Stimulated activated CD8-positive, alpha-beta memory T cell treated with anti-CD3 and anti-CD28 coated beads, Interleukin-2, amount 100 ng/mL, for 1 hour (primary cell): ENCODE results near the gene TAS2R20.

Experiments
- DNase-seq, 2 donors: peaks; one replicate each; pipeline ENCODE4 v3.0.0-alpha.2; 2020; ENCODE audit warnings: low read depth in 2 of 2

TAS2R20 gene

GRCh38 chr12:10959804-10960203, 38.3 kb downstream of the TAS2R20 start:
- no peak for DNase-seq

- DNase-seq = no peak
These were observed 40.4 kb downstream of the TAS2R20 start for GRCh38 chr12:10957741-10958140.

DNA sequence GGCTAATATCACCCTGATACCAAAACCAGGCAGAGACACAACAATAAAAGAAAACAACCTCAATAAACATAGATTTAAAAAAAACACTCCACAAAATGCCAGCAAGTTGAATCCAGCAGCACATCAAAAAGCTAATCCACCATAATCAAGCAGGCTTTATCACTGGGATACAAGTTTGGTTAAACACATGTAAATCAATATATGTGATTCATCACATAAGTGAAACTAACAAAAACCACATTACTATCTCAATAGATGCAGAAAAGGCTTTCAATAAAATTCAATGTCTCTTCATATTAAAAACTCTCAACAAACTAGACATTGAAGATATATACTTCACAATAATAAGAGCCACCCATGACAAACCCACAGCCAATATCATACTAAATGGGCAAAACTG, 42.0 kb downstream of the TAS2R20 start:
- DNase-seq = no peak

DNA sequence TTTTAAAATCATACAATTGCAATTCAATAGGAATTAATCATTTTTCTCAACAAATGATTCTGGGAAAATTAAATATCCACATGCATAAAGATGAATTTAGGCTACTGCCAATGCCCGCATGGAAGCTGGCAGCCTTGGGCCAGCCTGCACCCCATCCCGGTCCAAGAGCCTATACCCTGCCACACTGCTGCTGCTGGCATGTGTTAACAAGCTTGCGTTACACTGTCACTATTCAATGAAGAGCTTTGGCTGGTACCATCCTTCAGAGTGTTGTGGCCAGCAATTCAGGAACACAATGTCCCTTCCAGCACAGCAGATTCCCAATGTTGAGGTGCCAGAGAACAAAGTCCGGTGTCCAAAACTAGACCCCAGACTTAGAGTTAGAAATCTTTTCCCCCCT, 45.5 kb downstream of the TAS2R20 start:
- DNase-seq = no peak
